Caco-2 (cell line): Measurements from ENCODE around the gene CPED1. TPM values are rescaled to one million over a fixed set of nuclear protein-coding genes. Genes with fewer than 3 reads are reported as not detected.

ENCODE experiments used
- BruUV-seq: library from RNA; stranded (reverse); fragments of 400-500 nt; replicated peaks from 2 replicates; lab custom pipeline; 2021; lab: Mats Ljungman, UMichigan
- CTCF ChIA-PET: fragments of 300-600 bp; sonication (Branson Sonifier 250); formaldehyde crosslinking; loops from one replicate; lab custom pipeline; 2022; ENCODE audit warnings: antibody characterized with exemption; lab: Charles Lee
- POLR2A ChIA-PET: fragments of 300-600 bp; sonication (Branson Sonifier 250); formaldehyde crosslinking; loops from one replicate; lab custom pipeline; 2022; ENCODE audit warnings: antibody characterized with exemption; lab: Charles Lee
- DNase-seq, 2 experiments: peaks; one replicate each; pipeline versions ENCODE4 v3.0.0 to v3.0.0-alpha.2; 2020 to 2022
- H3K27me3 ChIP-seq: replicated peaks from 2 replicates; pipeline ENCODE4 v1.6.0; 2011; ENCODE audit warnings: low read length; ENCODE audit not compliant: control insufficient read depth, insufficient read depth
- H3K36me3 ChIP-seq: 2 replicates; pipeline ENCODE4 v1.5.1; 2011; ENCODE audit warnings: low read length; ENCODE audit not compliant: control insufficient read depth, insufficient read depth
- H3K4me1 ChIP-seq: fragments of 250-450 bp; sonication (Bioruptor Pico); 2 replicates; pipeline ENCODE4 v1.5.1; 2020; ENCODE audit warnings: mild to moderate bottlenecking
- H3K4me3 ChIP-seq: 2 replicates; pipeline ENCODE4 v1.5.1; 2011; ENCODE audit warnings: low read depth, mild to moderate bottlenecking, control low read depth, low read length
- H3K9me3 ChIP-seq: fragments of 250-450 bp; sonication (Bioruptor Pico); 2 replicates; pipeline ENCODE4 v1.5.1; 2020; ENCODE audit warnings: mild to moderate bottlenecking, moderate library complexity
- H3K27ac Mint-ChIP-seq: one replicate; pipeline ENCODE4 v1.8.0; 2022; ENCODE audit warnings: mixed read lengths; ENCODE audit not compliant: unreplicated experiment
- H3K27me3 Mint-ChIP-seq: one replicate; pipeline ENCODE4 v1.8.0; 2022; ENCODE audit warnings: mixed read lengths; ENCODE audit not compliant: insufficient read depth, unreplicated experiment
- H3K36me3 Mint-ChIP-seq: one replicate; pipeline ENCODE4 v1.8.0; 2022; ENCODE audit warnings: mild to moderate bottlenecking, mixed read lengths; ENCODE audit not compliant: insufficient read depth, unreplicated experiment
- H3K4me1 Mint-ChIP-seq: one replicate; pipeline ENCODE4 v1.8.0; 2022; ENCODE audit warnings: low read depth, mixed read lengths; ENCODE audit not compliant: unreplicated experiment
- H3K4me3 Mint-ChIP-seq: one replicate; pipeline ENCODE4 v1.8.0; 2022; ENCODE audit warnings: mild to moderate bottlenecking, moderate library complexity, mixed read lengths; ENCODE audit not compliant: unreplicated experiment
- H3K9me3 Mint-ChIP-seq: one replicate; pipeline ENCODE4 v1.8.0; 2022; ENCODE audit warnings: mixed read lengths; ENCODE audit not compliant: unreplicated experiment
- intact Hi-C: fragments of 100-400 bp; cut with micrococcal nuclease; formaldehyde crosslinking; loops from one replicate; pipeline ENCODE4 v1.10.0; 2022; ENCODE audit not compliant: unreplicated experiment
- total RNA-seq: library from RNA; stranded (reverse); gene quantifications from 2 replicates; pipeline ENCODE4 v1.2.3, GENCODE V29; 2022
- TF ChIP-seq, protein P1 (sequence below), 2 experiments: fragments of 200-600 bp in 1 of 2; IDR thresholded peaks; 1 replicate in 1 of 2; 2 replicates in 1 of 2; pipeline versions ENCODE4 v1.5.1 to v1.8.0; 2011 to 2022; ENCODE audit warnings: antibody characterized with exemption in 1 of 2, control low read depth in 1 of 2, inconsistent platforms in 1 of 2, low read depth in 1 of 2, low read length in 1 of 2, mild to moderate bottlenecking in 1 of 2, moderate library complexity in 1 of 2; ENCODE audit not compliant: insufficient read depth in 1 of 2, severe bottlenecking in 1 of 2, unreplicated experiment in 1 of 2

The CPED1 gene
- total RNA-seq, 1 experiment from 2014 or later = 0.23 TPM

DNA sequence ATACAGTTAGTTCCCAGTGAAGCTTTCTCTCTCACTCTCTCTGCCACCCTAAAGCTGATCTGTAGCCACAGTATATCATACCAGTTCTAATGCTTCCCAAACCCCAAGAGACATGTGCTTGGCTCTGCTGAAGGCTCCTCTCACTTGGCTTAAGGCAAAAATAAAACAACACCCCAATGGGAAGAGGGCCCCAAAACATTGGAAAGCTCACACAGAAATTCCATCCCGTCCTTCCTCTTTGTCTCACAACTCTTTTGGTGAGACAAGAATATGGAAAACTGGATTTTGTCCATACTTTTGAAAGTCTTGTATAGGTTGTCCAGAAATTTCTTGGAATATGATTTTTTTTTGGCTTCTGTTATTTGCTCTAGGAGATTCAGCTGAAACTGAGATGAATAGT lies 284.2 kb downstream of the CPED1 start:
- Histone ChIP-seq H3K27me3 (no peaks in the 10 kb centered on the region), H3K36me3 (no peaks in the 10 kb centered on the region), H3K4me1 (no peaks in the 10 kb centered on the region), H3K9me3 (0 out of 2 replicates have a peak, but pooled peaks cover 4% of the 10 kb centered on the region), H3K4me3 (no peak overlapping the region)
- H3K4me3 Mint-ChIP-seq = no peak overlapping the region
- DNase-seq = no peak
- H3K27me3 Mint-ChIP-seq = peaks cover 9% of the 10 kb centered on the region
- H3K36me3 Mint-ChIP-seq = no peaks in the 10 kb centered on the region
- TF ChIP-seq, protein P1, sequence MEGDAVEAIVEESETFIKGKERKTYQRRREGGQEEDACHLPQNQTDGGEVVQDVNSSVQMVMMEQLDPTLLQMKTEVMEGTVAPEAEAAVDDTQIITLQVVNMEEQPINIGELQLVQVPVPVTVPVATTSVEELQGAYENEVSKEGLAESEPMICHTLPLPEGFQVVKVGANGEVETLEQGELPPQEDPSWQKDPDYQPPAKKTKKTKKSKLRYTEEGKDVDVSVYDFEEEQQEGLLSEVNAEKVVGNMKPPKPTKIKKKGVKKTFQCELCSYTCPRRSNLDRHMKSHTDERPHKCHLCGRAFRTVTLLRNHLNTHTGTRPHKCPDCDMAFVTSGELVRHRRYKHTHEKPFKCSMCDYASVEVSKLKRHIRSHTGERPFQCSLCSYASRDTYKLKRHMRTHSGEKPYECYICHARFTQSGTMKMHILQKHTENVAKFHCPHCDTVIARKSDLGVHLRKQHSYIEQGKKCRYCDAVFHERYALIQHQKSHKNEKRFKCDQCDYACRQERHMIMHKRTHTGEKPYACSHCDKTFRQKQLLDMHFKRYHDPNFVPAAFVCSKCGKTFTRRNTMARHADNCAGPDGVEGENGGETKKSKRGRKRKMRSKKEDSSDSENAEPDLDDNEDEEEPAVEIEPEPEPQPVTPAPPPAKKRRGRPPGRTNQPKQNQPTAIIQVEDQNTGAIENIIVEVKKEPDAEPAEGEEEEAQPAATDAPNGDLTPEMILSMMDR (IDR thresholded peaks at IDR 0.05; ENCODE audit: insufficient read depth in 1 of 2, low read depth in 1 of 2, low read length in 1 of 2, severe bottlenecking in 1 of 2, unreplicated experiment in 1 of 2) = no peak
- no peak overlapping the region for H3K27ac Mint-ChIP-seq
- no peaks in the 10 kb centered on the region for H3K4me1 Mint-ChIP-seq
- ChIA-PET POLR2A (no interaction called here), CTCF (no interaction called here)
- intact Hi-C loops = no loop called here
- BruUV-seq = no TSS peak
- H3K9me3 Mint-ChIP-seq = no peaks in the 10 kb centered on the region

DNA sequence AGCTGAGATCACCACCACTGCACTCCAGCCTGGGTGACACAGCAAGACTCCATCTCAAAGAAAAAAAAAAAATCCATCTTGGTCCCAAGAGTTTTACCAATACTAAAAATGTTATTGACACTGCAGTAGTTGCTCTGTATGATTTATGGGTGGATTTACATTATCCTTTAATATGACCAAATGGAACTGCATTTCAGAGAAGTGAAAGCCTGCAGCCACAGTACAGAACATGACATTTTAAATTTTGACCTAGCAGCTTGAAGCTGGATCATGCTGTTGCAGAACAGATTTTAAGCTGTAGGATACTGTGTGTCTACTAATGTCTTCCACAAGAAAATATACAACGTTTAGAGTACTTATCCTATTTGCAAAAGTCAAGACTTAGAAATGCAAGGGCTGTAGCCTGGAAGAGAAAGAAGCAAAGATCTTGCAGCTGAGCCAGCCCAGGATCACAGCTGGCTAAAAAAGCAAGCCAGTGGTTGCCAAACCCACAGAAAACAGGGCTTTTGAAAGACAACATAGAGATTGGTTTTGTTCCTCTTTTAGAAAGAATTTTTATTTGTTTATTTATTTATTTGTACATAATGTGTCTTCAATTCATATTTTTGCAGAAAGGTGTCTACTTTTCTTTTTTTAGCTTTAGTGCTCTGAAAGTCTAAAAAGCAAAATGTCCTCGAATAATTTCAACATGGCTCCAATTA lies 285.1 kb downstream of the CPED1 start:
- intact Hi-C loops = no loop called here
- Histone ChIP-seq H3K9me3 (0 out of 2 replicates have a peak, but pooled peaks cover 4% of the 10 kb centered on the region), H3K4me3 (no peak overlapping the region), H3K27me3 (no peaks in the 10 kb centered on the region), H3K4me1 (no peaks in the 10 kb centered on the region), H3K36me3 (no peaks in the 10 kb centered on the region)
- Mint-ChIP-seq H3K27ac (no peak overlapping the region), H3K4me1 (no peaks in the 10 kb centered on the region), H3K27me3 (peaks cover 13% of the 10 kb centered on the region), H3K9me3 (no peaks in the 10 kb centered on the region), H3K36me3 (no peaks in the 10 kb centered on the region), H3K4me3 (no peak overlapping the region)
- no peak for DNase-seq
- TF ChIP-seq, protein P1 (IDR thresholded peaks at IDR 0.05; ENCODE audit: insufficient read depth in 1 of 2, low read depth in 1 of 2, low read length in 1 of 2, severe bottlenecking in 1 of 2, unreplicated experiment in 1 of 2) = no peak
- CTCF ChIA-PET = no interaction called here
- BruUV-seq = no TSS peak
- POLR2A ChIA-PET = no interaction called here

DNA sequence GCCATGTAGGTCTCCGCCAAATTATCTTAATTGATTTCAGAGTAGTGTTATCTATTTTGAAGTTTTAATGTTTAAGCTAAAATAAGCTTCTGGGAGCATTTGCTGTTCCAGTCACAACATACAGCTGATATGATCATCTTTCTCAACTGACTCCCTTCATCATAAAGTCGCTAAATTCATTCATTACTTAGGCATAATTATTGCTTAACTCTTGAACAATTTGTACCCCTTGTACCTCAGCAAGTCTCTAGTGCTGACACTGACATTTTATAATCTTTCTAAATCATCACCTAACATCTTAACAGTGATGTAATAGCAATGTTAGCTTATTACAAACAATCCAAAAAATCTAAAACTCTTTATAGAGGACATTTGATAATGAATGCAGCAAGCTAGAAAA lies 286.0 kb downstream of the CPED1 start:
- no peaks in the 10 kb centered on the region for H3K4me1 ChIP-seq
- 0 out of 2 replicates have a peak, but pooled peaks cover 4% of the 10 kb centered on the region for H3K9me3 ChIP-seq
- TF ChIP-seq, protein P1 (IDR thresholded peaks at IDR 0.05; ENCODE audit: insufficient read depth in 1 of 2, low read depth in 1 of 2, low read length in 1 of 2, severe bottlenecking in 1 of 2, unreplicated experiment in 1 of 2) = no peak
- H3K36me3 ChIP-seq = no peaks in the 10 kb centered on the region
- DNase-seq = no peak
- POLR2A ChIA-PET = no interaction called here
- CTCF ChIA-PET = no interaction called here
- H3K4me3 ChIP-seq = no peak overlapping the region
- Mint-ChIP-seq H3K9me3 (no peaks in the 10 kb centered on the region), H3K27ac (no peak overlapping the region), H3K4me1 (no peaks in the 10 kb centered on the region), H3K27me3 (peaks cover 13% of the 10 kb centered on the region), H3K36me3 (no peaks in the 10 kb centered on the region), H3K4me3 (no peak overlapping the region)
- no peaks in the 10 kb centered on the region for H3K27me3 ChIP-seq
- no TSS peak for BruUV-seq
- intact Hi-C loops = no loop called here
